Heart left ventricle (tissue), 13 donors: ENCODE data around the gene CRP.

Experiments used
- CTCF ChIP-seq, 12 donors: fragments of 200-600 bp; sonication (generic) in 4 of 12; IDR thresholded peaks; one replicate each; pipeline versions ENCODE4 v1.5.0 to v1.8.0; 2018 to 2022; ENCODE audit warnings: antibody characterized with exemption in 12 of 12, mild to moderate bottlenecking in 5 of 12
- POLR2A ChIP-seq, 2 donors: fragments of 450-650 bp; IDR thresholded peaks; one replicate each; pipeline ENCODE4 v1.6.1; 2017; ENCODE audit warnings: antibody characterized with exemption in 2 of 2, mild to moderate bottlenecking in 2 of 2, moderate library complexity in 2 of 2
- donor health status: ischemic (EF 13 %, LVEDD 7.1; RV severe dilation, severe dysfunction).
- donor health status: DM: no; HTN: yes; CAD: no.
- donor health status: DM: no; HTN: no; CAD: no.
- donor health status: ischemic (EF 25% LVEDD 6.9; RV normal size, moderate dysfunction).
- donor health status: ischemic (EF 25% LVEDD 5.7; RV mildly dilated, moderate dysfunction).
- donor health status: ischemic (EF 35%, LVEDD 5.7; RV mildly dilated, moderate dysfunction).
- donor health status: nonischemic (EF 11% LVEDD 7.7; RV severe dilation, severe dysfunction).
- donor health status: DM: yes; HTN: yes; CAD: no.
- donor health status: PGD.
- donor health status: ischemic (EF 29% LVEDD 5.4; RV normal size, mild dysfunction).
- donor health status: nonischemic (EF 23%, LVEDD 6.1; RV moderate dilation, normal function).

GRCh38 chr1:159699246-159699645 is 15.1 kb downstream of the CRP start:
- no peak for TF ChIP-seq CTCF (IDR thresholded peaks at IDR 0.05)
- no peak for TF ChIP-seq POLR2A (IDR thresholded peaks at IDR 0.05)
